Posterior cingulate gyrus (tissue), 11 donors: Measurements from ENCODE around the gene KLF13.

Experiments used
- DNase-seq, 10 donors: peaks; one replicate each; pipeline versions ENCODE4 v3.0.0 to v3.0.0-alpha.2; 2020 to 2021; ENCODE audit warnings: mixed read lengths in 3 of 10
- intact Hi-C: fragments of 100-400 bp; cut with DNase I; formaldehyde crosslinking; loops from one replicate; pipeline ENCODE4 v1.15.1; 2023

KLF13 gene

DNA sequence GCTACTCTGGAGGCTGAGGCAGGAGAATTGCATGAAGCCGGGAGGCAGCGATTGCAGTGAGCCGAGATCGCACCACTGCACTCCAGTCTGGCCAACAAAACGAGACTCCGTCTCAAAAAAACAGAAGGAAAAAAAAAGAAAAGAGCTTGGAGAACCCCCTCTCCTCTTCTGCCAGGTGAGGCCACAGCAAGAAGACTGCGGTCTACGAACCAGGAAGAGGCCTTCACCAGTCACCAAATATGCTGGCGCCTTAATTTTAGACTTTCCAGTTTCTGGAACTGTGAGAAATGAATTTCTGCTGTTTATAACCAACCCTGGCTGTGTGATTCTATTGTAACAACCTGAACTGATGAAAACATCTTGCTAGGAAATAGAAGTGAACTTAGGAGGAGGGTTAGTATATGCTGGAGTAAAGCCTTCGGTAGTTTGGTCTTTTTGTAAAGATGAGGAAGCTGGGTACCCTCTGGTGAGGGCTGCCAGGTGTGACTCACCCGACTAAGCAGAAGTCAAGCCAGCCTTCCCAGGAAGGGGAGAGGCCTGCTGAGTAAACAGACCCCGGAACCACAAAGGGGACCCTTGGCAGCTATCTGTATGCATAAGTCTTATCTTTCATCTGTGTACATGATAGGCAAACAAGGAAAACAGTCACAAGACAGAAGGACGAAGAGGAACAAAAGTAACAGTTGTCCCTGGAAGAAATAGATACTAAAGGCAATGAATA, 78.7 kb downstream of the KLF13 start:
- intact Hi-C loops: no loop called here
- no peak for DNase-seq

DNA sequence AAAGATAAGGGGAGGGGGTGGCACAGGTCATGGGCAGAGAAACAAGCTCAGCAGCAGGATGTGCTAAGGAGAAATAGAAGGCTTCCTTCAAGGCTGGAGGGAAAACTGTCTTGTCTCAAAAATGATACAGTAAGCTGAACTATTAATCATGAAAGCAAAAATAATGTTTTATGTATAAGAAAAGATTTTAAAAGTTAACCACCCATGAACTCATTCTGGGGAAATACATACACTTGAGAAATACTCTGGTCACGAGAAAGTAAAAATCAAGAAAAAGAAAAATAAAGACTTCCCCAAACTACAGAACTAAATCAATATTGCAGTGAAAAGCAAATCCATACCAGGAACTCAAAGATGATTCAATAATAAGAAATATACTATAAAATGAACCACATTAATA, 80.7 kb downstream of the KLF13 start:
- no peak for DNase-seq
- intact Hi-C loops: no loop called here

- intact Hi-C loops: no loop called here
- no peak for DNase-seq
Measured at GRCh38 chr15:31407851-31408250, 81.2 kb downstream of the KLF13 start.

GRCh38 chr15:31408724-31409123, 82.1 kb downstream of the KLF13 start:
- DNase-seq: no peak
- intact Hi-C loops: no loop called here

DNA sequence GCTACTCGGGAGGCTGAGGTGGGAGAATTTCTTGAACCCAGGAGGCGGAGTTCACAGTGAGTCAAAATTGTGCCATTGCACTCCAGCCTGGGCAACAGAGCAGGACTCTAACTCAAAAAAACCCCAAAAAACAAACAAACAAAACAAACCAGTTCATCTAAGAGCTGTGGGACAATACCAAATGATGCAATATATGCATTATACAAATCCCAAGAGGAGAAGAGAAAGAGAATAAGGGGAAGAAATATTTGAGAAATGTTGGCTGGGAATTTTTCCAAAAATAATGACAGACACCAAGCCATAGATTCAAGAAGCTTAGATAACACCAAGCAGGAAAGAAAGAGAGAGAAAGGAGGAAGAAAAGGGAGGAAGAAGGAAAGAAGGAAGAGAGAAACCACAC, 82.5 kb downstream of the KLF13 start:
- no peak for DNase-seq
- intact Hi-C loops: no loop called here

DNA sequence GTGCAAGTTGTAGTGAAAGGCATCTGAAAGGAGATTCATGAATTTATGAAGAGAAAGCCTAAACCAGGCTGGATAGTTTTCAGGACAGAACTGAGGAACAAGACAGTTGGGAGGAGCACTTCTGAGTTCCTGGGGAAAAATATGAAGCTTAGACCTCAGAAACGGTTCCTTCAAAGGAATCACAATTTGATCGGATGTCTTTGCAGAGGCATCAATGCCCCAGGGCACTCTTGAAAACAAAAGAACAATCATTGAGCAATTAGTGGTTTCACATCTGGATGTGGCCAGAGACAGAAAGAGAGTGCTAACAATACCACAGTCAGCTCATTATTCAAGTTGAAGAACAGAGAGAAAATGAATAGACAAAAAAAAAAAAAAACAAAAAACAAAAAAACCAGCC, 86.2 kb downstream of the KLF13 start:
- intact Hi-C loops: no loop called here
- no peak for DNase-seq

DNA sequence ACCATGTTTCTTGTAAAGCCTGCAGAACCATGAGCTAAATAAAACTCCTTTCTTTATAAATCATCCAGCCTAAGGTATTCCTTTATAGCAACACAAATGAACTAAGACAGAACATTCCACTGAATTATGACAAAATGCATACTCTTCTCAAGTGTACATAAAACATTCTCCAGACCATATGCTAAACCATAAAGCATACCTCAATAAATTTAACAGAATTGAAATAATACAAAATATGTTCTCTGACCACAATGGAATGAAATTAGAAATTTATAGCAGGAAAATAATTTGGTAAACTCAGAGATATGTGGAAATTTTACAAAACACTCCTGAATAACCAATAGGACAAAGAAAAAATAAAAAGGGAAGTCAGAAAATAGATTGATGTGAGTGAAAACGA, 88.6 kb downstream of the KLF13 start:
- intact Hi-C loops: no loop called here
- no peak for DNase-seq

GRCh38 chr15:31419820-31420219, 93.2 kb downstream of the KLF13 start:
- intact Hi-C loops: no loop called here
- no peak for DNase-seq

GRCh38 chr15:31427411-31427810, 100.8 kb downstream of the KLF13 start:
- no peak for DNase-seq
- intact Hi-C loops: no loop called here
